ENCODE results near the gene ALPL.

- TF ChIP-seq PAX5 (IDR thresholded peaks at IDR 0.05; ENCODE audit: insufficient read depth, low read length, severe bottlenecking) = no peak
- TF ChIP-seq POLR2A (IDR thresholded peaks at IDR 0.05; ENCODE audit: low read depth, low read length) = no peak
- no peak for TF ChIP-seq POLR2AphosphoS5 (IDR thresholded peaks at IDR 0.05; ENCODE audit: low read depth, low read length)
- TF ChIP-seq TAF1 (IDR thresholded peaks at IDR 0.05; ENCODE audit: low read depth, low read length) = no peak
- no peak for TF ChIP-seq POU2F2 (IDR thresholded peaks at IDR 0.05; ENCODE audit: low read depth, low read length)
These were observed 111.8 kb downstream of the ALPL start for GRCh38 chr1:21621051-21621450.
